ENCODE measurements around the gene RAB39A.
"Not testable (repeated sequence)": the region's sequence is repeated elsewhere in the genome, so short reads cannot be mapped to it uniquely, and the experiment has no call there.

The RAB39A gene

GRCh38 chr11:107928046-107928766, at the start of gene RAB39A:
Gene RAB39A, plus strand, starts transcription at chr11:107928448. Its CDS starts 121 bp downstream, at chr11:107928569.
- DNase-seq: peak; percentile 84

- not testable (repeated sequence) for DNase-seq
Observed at GRCh38 chr11:107881471-107881870, 46.8 kb upstream of the RAB39A start.

DNA sequence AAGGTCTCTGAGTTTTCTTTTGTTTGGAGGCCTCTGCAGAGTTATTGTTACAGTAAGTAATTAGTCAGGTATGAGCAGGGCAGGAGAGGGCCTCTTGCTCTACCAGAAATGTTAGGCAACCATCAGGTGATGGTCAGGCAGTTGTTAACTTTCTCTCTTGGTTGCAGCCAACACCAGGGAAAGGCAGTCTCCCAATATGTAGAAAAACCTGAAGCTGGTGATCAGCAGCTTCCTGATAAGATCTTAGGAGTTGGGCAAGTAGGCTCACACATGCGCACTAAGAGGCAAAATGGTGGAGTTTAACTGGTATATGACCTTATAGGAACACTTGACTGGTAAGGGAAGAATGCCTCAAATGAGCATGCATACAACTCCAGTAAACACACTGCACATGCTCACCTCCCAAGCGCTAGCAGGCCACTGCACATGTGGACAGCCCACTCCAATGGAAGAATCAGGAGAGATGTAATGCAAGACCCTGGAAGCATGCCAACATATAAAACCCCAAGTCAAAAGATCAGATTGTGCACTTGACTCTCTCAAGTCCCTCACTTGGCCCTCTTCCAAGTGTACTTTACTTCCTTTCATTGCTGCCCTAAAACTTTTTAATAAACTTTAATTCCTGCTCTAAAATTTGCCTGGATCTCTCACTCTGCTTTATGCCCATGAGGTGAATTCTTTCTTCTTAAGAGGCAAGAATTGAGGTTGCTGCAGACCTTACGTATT, 46.0 kb upstream of the RAB39A start:
- no peak for DNase-seq

DNA sequence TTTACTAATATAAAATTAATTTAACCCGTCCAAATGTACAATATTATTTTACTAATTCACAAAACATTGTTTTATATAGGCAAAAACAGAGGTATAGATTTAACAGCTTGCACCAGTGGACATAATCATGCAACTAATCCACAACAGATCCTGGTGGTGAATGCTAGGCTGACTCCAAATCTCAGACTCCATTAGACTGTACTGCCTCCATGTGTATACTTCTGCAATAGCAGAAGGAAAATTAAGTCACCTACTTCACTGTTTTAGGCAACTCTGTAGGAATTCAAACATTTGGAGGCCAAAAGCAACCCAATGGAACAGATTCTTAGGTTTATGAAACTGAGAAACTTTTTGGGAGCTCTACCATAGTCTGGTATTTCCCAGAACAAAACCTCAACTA, 30.0 kb upstream of the RAB39A start:
- DNase-seq: no peak

DNA sequence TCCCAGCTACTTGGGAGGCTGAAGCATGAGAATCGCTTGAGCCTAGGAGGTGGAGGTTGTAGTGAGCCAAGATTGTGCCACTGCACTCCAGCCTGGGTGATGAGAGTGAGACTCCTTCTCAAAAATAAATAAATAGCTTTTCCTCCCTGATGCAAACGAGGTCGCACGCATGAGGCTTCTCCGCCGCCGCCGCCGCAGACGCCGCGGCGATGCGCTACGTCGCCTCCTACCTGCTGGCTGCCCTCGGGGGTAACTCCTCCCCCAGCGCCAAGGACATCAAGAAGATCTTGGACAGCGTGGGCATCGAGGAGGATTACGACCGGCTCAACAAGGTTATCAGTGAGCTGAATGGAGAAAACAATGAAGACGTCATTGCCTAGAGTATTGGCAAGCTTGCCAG, 20.0 kb upstream of the RAB39A start:
- DNase-seq: no peak

DNA sequence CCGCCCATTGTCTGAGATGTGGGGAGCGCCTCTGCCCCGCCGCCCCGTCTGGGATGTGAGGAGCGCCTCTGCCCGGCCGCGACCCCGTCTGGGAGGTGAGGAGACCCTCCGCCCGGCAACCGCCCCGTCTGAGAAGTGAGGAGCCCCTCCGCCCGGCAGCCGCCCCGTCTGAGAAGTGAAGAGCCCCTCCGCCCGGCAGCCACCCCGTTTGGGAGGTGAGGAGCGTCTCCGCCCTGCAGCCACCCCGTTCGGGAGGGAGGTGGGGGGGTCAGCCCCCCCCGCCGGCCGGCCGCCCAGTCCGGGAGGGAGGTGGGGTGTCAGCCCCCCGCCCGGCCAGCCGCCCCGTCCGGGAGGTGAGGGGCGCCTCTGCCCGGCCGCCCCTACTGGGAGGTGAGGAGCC, 15.8 kb upstream of the RAB39A start:
- DNase-seq: not testable (repeated sequence)

DNA sequence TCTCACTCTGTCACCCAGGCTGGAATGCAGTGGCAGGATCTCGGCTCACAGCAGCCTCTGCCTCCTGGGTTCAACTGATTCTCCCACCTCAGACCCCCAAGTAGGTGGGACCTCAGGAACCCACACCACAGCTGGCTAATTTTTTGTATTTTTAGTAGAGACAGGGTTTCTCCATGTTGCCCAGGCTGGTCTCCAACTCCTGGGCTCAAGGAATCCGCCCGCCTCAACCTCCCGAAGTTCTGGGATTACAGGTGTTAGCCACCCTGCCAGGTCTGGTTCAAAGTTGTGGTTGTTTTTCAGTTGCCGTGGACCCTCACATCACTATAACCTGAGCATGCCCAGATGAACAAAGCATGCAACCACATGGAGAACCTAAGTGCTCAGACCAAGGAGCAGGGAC, 13.0 kb upstream of the RAB39A start:
- DNase-seq: no peak

- DNase-seq: no peak
Observed at GRCh38 chr11:107916671-107917241, 11.5 kb upstream of the RAB39A start.

GRCh38 chr11:107921997-107922396, 6.3 kb upstream of the RAB39A start:
- DNase-seq: no peak

- not testable (repeated sequence) for DNase-seq
Observed at GRCh38 chr11:107923519-107923918, 4.7 kb upstream of the RAB39A start.

- no peak for DNase-seq
Observed at GRCh38 chr11:107924306-107924705, 3.9 kb upstream of the RAB39A start.

GRCh38 chr11:107927559-107927958, 689 bp upstream of the RAB39A start:
- DNase-seq: no peak

DNA sequence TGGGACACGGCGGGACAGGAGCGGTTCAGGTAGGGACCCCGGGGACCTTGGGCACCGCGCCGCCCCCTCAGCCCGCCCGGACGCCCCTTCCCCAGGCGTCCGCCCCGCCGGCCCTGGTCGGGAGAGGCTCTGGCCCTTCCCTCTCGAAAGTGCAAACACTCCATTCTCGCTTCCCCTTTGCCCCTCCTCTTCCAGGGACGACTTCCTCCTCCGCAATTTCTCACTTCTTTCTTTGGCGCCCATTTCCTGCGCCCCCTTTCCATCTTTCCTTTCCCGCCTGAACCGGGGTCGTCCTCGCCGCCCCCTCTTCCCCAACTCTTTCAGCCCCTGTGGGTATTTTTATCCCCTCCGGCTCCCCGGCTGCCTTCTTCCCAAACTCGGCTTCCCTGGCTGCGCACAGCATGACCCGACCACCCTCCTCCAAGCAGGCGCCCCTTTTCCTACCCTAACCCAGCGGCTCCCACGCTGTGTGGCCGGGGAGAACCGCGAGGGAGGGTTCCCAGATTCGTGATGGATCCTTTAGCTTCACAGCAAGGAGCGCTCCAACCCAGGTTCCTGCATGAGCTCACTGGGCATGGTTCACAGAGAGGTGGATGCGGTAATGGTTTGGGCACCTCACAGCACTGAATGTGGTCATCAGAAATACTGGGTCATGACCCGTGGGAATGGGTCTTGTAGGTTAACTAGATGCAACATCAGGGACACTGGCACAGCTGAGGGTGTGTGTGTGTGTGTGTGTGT, 689 bp downstream of the RAB39A start:
- peak; percentile 26 for DNase-seq

GRCh38 chr11:107929611-107930200, 1.5 kb downstream of the RAB39A start:
- no peak for DNase-seq

DNA sequence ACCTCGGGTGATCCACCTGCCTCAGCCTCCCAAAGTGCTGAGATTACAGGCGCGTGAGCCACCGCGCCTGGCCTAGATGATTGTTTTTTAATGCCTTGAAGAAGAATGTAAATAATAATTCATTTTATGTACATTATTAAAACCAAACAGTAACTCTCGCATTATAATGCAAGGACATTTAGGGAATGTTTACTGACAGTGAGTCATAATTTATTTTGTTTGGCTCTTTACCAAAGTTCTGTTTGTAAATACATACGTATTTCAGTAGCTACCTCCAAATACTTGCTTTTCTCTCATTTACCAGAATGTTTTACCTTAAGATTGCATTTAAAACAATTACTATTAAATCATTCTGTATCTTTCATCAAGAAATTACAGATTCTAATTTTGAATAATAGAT, 3.0 kb downstream of the RAB39A start:
- DNase-seq: no peak

DNA sequence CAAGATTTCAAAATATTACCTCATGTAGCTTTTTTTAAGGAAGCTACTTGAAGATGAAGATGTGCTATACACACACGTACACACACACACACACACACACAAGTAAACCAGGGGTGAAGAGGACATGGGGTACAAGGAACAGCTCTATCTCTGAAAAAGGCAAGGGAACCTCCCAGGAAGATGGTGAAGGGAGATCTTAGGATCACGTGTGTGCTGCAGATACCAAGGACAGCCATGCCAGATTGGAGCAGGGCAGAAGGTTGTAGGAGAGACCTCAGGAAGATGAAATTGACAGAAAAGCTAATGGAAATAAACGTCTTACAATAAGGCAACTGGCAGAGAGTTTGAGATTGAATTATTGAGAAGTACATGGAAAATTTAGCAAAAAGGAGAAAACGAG, 19.7 kb downstream of the RAB39A start:
- no peak for DNase-seq

GRCh38 chr11:107948328-107948727, 20.1 kb downstream of the RAB39A start:
- DNase-seq: not testable (repeated sequence)

DNA sequence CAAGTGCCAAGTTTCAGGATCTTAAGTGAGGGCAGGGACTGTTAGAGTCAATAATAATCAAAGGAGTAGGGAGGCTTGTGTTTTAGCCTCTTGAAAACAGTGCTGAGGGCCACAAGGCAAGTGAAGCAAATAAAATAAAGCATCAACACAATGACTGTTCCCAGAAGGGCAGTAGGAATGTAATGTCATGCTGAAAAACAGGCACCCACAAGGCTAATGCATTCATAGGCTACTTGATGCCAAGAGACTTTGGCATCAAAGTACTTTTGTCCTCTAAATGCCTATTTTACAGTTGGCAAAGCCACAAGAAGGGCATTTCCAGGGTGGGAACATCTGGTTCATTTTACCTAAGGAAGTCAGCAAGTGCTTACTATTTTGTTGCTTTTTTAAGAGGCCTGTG, 22.9 kb downstream of the RAB39A start:
- DNase-seq: no peak

DNA sequence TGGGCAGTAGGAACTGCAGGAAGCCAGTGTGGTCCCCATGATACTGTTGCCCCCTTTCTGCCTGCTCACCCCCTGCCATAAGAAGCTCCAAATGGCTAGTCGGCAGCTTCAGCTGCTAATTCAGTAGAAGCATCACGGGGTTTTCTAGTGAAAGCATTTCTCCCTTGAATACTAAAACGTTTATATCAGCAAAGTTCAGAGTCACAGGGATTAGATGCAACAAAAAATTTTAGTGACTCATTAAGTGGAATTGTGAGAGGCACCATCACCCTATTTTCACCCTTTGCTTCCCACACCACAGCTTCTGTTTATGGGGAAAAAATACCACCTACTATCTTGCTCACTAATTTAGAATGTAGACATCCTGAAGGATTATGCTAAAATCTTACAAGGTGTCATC, 25.2 kb downstream of the RAB39A start:
- DNase-seq: no peak

- DNase-seq: peak; percentile 17
Observed at GRCh38 chr11:107956543-107956942, 28.3 kb downstream of the RAB39A start.

GRCh38 chr11:107957109-107957588, 28.9 kb downstream of the RAB39A start:
- peak; percentile 68 for DNase-seq

DNA sequence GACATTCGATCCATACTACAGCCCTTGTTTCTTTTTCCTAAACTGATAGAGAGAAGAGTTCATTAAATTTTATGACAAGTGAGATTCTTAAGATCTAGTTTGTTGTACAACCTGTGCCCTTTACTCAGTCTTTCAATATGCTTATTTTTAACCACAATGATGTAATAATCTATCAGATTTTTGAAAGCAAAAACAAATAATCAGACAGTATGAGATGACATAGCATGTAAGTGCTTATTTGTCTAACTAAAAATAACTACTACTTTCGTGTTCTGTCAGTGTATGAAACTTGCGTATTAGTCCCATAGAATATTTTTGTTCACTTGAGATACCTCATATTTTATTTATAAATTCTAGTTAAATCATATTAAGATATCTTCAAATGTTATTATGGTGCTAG, 33.2 kb downstream of the RAB39A start:
- no peak for DNase-seq

GRCh38 chr11:107962181-107962580, 33.9 kb downstream of the RAB39A start:
- no peak for DNase-seq
